NCI-H1417 (cell line): ENCODE data around the gene RNF133.
"Not testable (repeated sequence)": the region's sequence is repeated elsewhere in the genome, so short reads cannot be mapped to it uniquely, and the experiment has no call there.

Source experiments
- DNase-seq, 3 experiments: peaks; one replicate each; lab custom pipeline; 2025; lab: John Stamatoyannopoulos, UW

The RNF133 gene

GRCh38 chr7:122689346-122690109 is 9.4 kb downstream of the RNF133 start:
- DNase-seq, result peak in 2 of 3 experiments; percentile 10 to 16

GRCh38 chr7:122688400-122688998 is 10.4 kb downstream of the RNF133 start:
- no peak for DNase-seq

- DNase-seq, result no peak
Observed at GRCh38 chr7:122686360-122686878, 12.5 kb downstream of the RNF133 start.

- DNase-seq, result no peak
Observed at GRCh38 chr7:122684504-122684903, 14.4 kb downstream of the RNF133 start.

- DNase-seq, result no peak
Observed at GRCh38 chr7:122682815-122683550, 15.9 kb downstream of the RNF133 start.

GRCh38 chr7:122681186-122681585 is 17.7 kb downstream of the RNF133 start:
- DNase-seq, result not testable (repeated sequence)

- DNase-seq, result no peak
Observed at GRCh38 chr7:122679813-122680212, 19.1 kb downstream of the RNF133 start.

- peak in 2 of 3 experiments; percentile 46 to 73 for DNase-seq
Observed at GRCh38 chr7:122679269-122679709, 19.6 kb downstream of the RNF133 start.

- DNase-seq, result no peak
Observed at GRCh38 chr7:122677149-122677548, 21.8 kb downstream of the RNF133 start.

GRCh38 chr7:122676466-122676865 is 22.5 kb downstream of the RNF133 start:
- peak; percentile 28 to 93 (median 55) for DNase-seq

- no peak for DNase-seq
Observed at GRCh38 chr7:122675621-122676020, 23.3 kb downstream of the RNF133 start.

- no peak for DNase-seq
Observed at GRCh38 chr7:122675011-122675410, 23.9 kb downstream of the RNF133 start.

- no peak for DNase-seq
Observed at GRCh38 chr7:122674502-122674901, 24.4 kb downstream of the RNF133 start.

GRCh38 chr7:122673951-122674350 is 25.0 kb downstream of the RNF133 start:
- DNase-seq, result no peak

GRCh38 chr7:122672536-122672935 is 26.4 kb downstream of the RNF133 start:
- DNase-seq, result no peak

GRCh38 chr7:122663733-122664132 is 35.2 kb downstream of the RNF133 start:
- DNase-seq, result no peak

- no peak for DNase-seq
Observed at GRCh38 chr7:122658856-122659255, 40.1 kb downstream of the RNF133 start.

GRCh38 chr7:122653685-122654084 is 45.2 kb downstream of the RNF133 start:
- no peak for DNase-seq

- DNase-seq, result peak in 1 of 3 experiments; percentile 43
Observed at GRCh38 chr7:122652876-122653275, 46.0 kb downstream of the RNF133 start.

GRCh38 chr7:122651451-122651850 is 47.5 kb downstream of the RNF133 start:
- no peak for DNase-seq
